Neuronal stem cell (in vitro differentiated cells): ENCODE measurements around the gene BTN3A1.

Experiments used
- DNase-seq: peaks from one replicate; pipeline ENCODE4 v3.0.0-alpha.2; 2013; ENCODE audit warnings: low spot score
- H2AFZ ChIP-seq: one replicate; pipeline ENCODE4 v1.6.1; 2013; ENCODE audit warnings: mild to moderate bottlenecking, low read length, inconsistent platforms
- H2AK5ac ChIP-seq: 2 replicates; pipeline ENCODE4 v1.6.1; 2013; ENCODE audit warnings: low read depth, mild to moderate bottlenecking, inconsistent platforms, low read length, moderate library complexity, mixed read lengths
- H2BK120ac ChIP-seq: 2 replicates; pipeline ENCODE4 v1.6.1; 2013; ENCODE audit warnings: low read depth, mild to moderate bottlenecking, inconsistent platforms, low read length, moderate library complexity, mixed read lengths
- H2BK12ac ChIP-seq: one replicate; pipeline ENCODE4 v1.6.1; 2013; ENCODE audit warnings: low read length, inconsistent platforms
- H2BK15ac ChIP-seq: 2 replicates; pipeline ENCODE4 v1.6.1; 2013; ENCODE audit warnings: mild to moderate bottlenecking, low read length, inconsistent platforms, mixed read lengths
- H2BK5ac ChIP-seq: one replicate; pipeline ENCODE4 v1.6.1; 2013; ENCODE audit warnings: inconsistent platforms, mild to moderate bottlenecking, low read length, moderate library complexity
- H3K14ac ChIP-seq: one replicate; pipeline ENCODE4 v1.6.1; 2013; ENCODE audit warnings: low read length, inconsistent platforms
- H3K18ac ChIP-seq: 2 replicates; pipeline ENCODE4 v1.6.1; 2013; ENCODE audit warnings: low read length, inconsistent platforms
- H3K23ac ChIP-seq: 2 replicates; pipeline ENCODE4 v1.6.1; 2013; ENCODE audit warnings: low read depth, mild to moderate bottlenecking, mixed read lengths, low read length, inconsistent platforms; ENCODE audit not compliant: poor library complexity
- H3K27ac ChIP-seq: replicated peaks from 3 replicates; pipeline ENCODE4 v1.5.1; 2013; ENCODE audit warnings: low read length, inconsistent platforms
- H3K27me3 ChIP-seq, 3 experiments: 2 replicates each; pipeline ENCODE4 v1.6.1; 2013; ENCODE audit warnings: low read length in 3 of 3, mild to moderate bottlenecking in 2 of 3, inconsistent platforms in 1 of 3, low read depth in 1 of 3, mixed read lengths in 1 of 3, moderate library complexity in 1 of 3; ENCODE audit not compliant: control insufficient read depth in 3 of 3, insufficient read depth in 3 of 3
- H3K36me3 ChIP-seq, 2 donors: replicated peaks in 1 of 2; 2 replicates each; pipeline ENCODE4 v1.6.1; 2013; ENCODE audit warnings: low read length in 2 of 2; ENCODE audit not compliant: control insufficient read depth in 2 of 2, insufficient read depth in 2 of 2
- H3K4ac ChIP-seq: 2 replicates; pipeline ENCODE4 v1.6.1; 2013; ENCODE audit warnings: inconsistent platforms, mild to moderate bottlenecking, low read length, moderate library complexity
- H3K4me1 ChIP-seq, 2 donors: 1 replicate in 1 of 2; 2 replicates in 1 of 2; pipeline ENCODE4 v1.6.1; 2013; ENCODE audit warnings: low read length in 2 of 2, low read depth in 1 of 2; ENCODE audit not compliant: control insufficient read depth in 2 of 2, insufficient read depth in 1 of 2
- H3K4me2 ChIP-seq: one replicate; pipeline ENCODE4 v1.6.1; 2013; ENCODE audit warnings: mild to moderate bottlenecking, low read length, inconsistent platforms; ENCODE audit not compliant: insufficient read depth, poor library complexity, severe bottlenecking
- H3K4me3 ChIP-seq, 2 donors: 2 replicates each; pipeline ENCODE4 v1.5.1; 2013; ENCODE audit warnings: low read length in 2 of 2, mild to moderate bottlenecking in 2 of 2, inconsistent platforms in 1 of 2, moderate library complexity in 1 of 2
- H3K79me1 ChIP-seq: one replicate; pipeline ENCODE4 v1.6.1; 2013; ENCODE audit warnings: low read depth, mild to moderate bottlenecking, inconsistent platforms, low read length, moderate library complexity
- H3K9ac ChIP-seq: one replicate; pipeline ENCODE4 v1.6.1; 2013; ENCODE audit warnings: mild to moderate bottlenecking, low read depth, low read length, inconsistent platforms; ENCODE audit not compliant: poor library complexity
- H3K9me3 ChIP-seq, 2 donors: replicated peaks in 1 of 2; 2 replicates each; pipeline versions ENCODE3 to v1.6.1; 2013; ENCODE audit warnings: low read length in 2 of 2, mild to moderate bottlenecking in 2 of 2, inconsistent platforms in 1 of 2, low read depth in 1 of 2, mixed read lengths in 1 of 2, moderate library complexity in 1 of 2; ENCODE audit not compliant: control insufficient read depth in 2 of 2, insufficient read depth in 1 of 2
- H4K8ac ChIP-seq: one replicate; pipeline ENCODE4 v1.6.1; 2013; ENCODE audit warnings: low read depth, mild to moderate bottlenecking, inconsistent platforms, low read length, moderate library complexity
- H4K91ac ChIP-seq: one replicate; pipeline ENCODE4 v1.6.1; 2013; ENCODE audit warnings: low read length, low read depth, mild to moderate bottlenecking, inconsistent platforms; ENCODE audit not compliant: poor library complexity
- WGBS, 2 donors: extraction: QIAGEN DNeasy Blood & Tissue Kit; methylation state at CpG; one replicate each; pipeline ENCODE4 v1.1.7; 2013; ENCODE audit warnings: missing lambda C conversion rate in 2 of 2, mixed read lengths in 1 of 2; ENCODE audit not compliant: insufficient read length in 2 of 2, insufficient replicate concordance in 1 of 2; ENCODE audit errors: extremely low coverage in 2 of 2; 5-methylcytosine and 5-hydroxymethylcytosine counted together

BTN3A1 gene

GRCh38 chr6:26361544-26361943 lies 40.5 kb upstream of the BTN3A1 start:
- no CpG with 5 or more reads among the region's 5 CpGs for WGBS, 2 donors
- no peak overlapping the region for H3K14ac ChIP-seq

GRCh38 chr6:26362093-26362835 lies 39.8 kb upstream of the BTN3A1 start:
- Histone ChIP-seq H3K4me1 (peaks cover 0 to 3% of the 10 kb centered on the region in 2 donors), H2AK5ac (no peak overlapping the region), H2BK120ac (no peak overlapping the region), H2BK12ac (no peak overlapping the region), H4K8ac (no peak overlapping the region), H3K9ac (no peak overlapping the region), H3K4me3 (no peak overlapping the region), H3K27me3 (no peaks in the 10 kb centered on the region), H2AFZ (no peak overlapping the region), H3K79me1 (no peaks in the 10 kb centered on the region), H3K9me3 (no peaks in the 10 kb centered on the region), H3K4ac (no peak overlapping the region), H3K4me2 (no peak overlapping the region), H2BK15ac (no peak overlapping the region), H3K36me3 (no peaks in the 10 kb centered on the region), H3K18ac (no peak overlapping the region), H4K91ac (no peak overlapping the region), H3K14ac (no peak overlapping the region), H3K23ac (no peak overlapping the region), H2BK5ac (no peak overlapping the region), H3K27ac (no peak overlapping the region)
- DNase-seq = no peak
- WGBS, 2 donors = no CpG with 5 or more reads among the region's 9 CpGs

More at GRCh38 chr6:26361544-26361943, 40.5 kb upstream of the BTN3A1 start:
- H2AK5ac ChIP-seq = no peak overlapping the region
- no peak overlapping the region for H3K4ac ChIP-seq
- no peak overlapping the region for H3K4me2 ChIP-seq
- H3K79me1 ChIP-seq = no peaks in the 10 kb centered on the region
- no peak overlapping the region for H3K27ac ChIP-seq
- no peaks in the 10 kb centered on the region for H3K36me3 ChIP-seq
- no peak overlapping the region for H2BK15ac ChIP-seq
- H2BK5ac ChIP-seq = no peak overlapping the region
- H4K91ac ChIP-seq = no peak overlapping the region
- H3K4me3 ChIP-seq = no peak overlapping the region
- no peak overlapping the region for H3K18ac ChIP-seq
- H2AFZ ChIP-seq = no peak overlapping the region
- H2BK120ac ChIP-seq = no peak overlapping the region
- no peak overlapping the region for H3K9ac ChIP-seq
- H3K27me3 ChIP-seq = no peaks in the 10 kb centered on the region
- peaks cover 0 to 3% of the 10 kb centered on the region in 2 donors for H3K4me1 ChIP-seq
- H2BK12ac ChIP-seq = no peak overlapping the region
- no peak for DNase-seq
- no peak overlapping the region for H3K23ac ChIP-seq
- H4K8ac ChIP-seq = no peak overlapping the region
- H3K9me3 ChIP-seq = no peaks in the 10 kb centered on the region

GRCh38 chr6:26362836-26363220 lies 39.2 kb upstream of the BTN3A1 start:
- no peak overlapping the region for H2BK120ac ChIP-seq
- H4K8ac ChIP-seq = no peak overlapping the region
- H2BK5ac ChIP-seq = no peak overlapping the region
- no peak for DNase-seq
- no peak overlapping the region for H3K14ac ChIP-seq
- H4K91ac ChIP-seq = no peak overlapping the region
- H3K9me3 ChIP-seq = no peaks in the 10 kb centered on the region
- no peak overlapping the region for H3K4ac ChIP-seq
- no peak overlapping the region for H3K9ac ChIP-seq
- H3K23ac ChIP-seq = no peak overlapping the region
- H2BK15ac ChIP-seq = no peak overlapping the region
- H3K79me1 ChIP-seq = no peaks in the 10 kb centered on the region
- peaks cover 0 to 3% of the 10 kb centered on the region in 2 donors for H3K4me1 ChIP-seq
- H2BK12ac ChIP-seq = no peak overlapping the region
- no CpG with 5 or more reads among the region's 3 CpGs for WGBS, 2 donors
- no peak overlapping the region for H2AK5ac ChIP-seq
- H3K27me3 ChIP-seq = no peaks in the 10 kb centered on the region
- no peak overlapping the region for H3K18ac ChIP-seq
- H3K36me3 ChIP-seq = no peaks in the 10 kb centered on the region
- H3K4me3 ChIP-seq = no peak overlapping the region
- H2AFZ ChIP-seq = no peak overlapping the region
- no peak overlapping the region for H3K27ac ChIP-seq
- no peak overlapping the region for H3K4me2 ChIP-seq

- Histone ChIP-seq H3K18ac (no peak overlapping the region), H3K4me1 (peaks cover 0 to 3% of the 10 kb centered on the region in 2 donors), H2BK120ac (no peak overlapping the region), H4K91ac (no peak overlapping the region), H2BK15ac (no peak overlapping the region), H3K4me2 (no peak overlapping the region), H3K14ac (no peak overlapping the region), H3K36me3 (no peaks in the 10 kb centered on the region), H3K23ac (no peak overlapping the region), H2AFZ (peak overlapping the region; percentile 91), H3K4me3 (peak overlapping the region in 1 of 2 donors; percentile 55), H3K27me3 (no peaks in the 10 kb centered on the region), H3K4ac (no peak overlapping the region), H3K27ac (no peak overlapping the region), H3K9me3 (no peaks in the 10 kb centered on the region), H2BK5ac (no peak overlapping the region), H3K9ac (peak overlapping the region; percentile 22), H4K8ac (no peak overlapping the region), H3K79me1 (no peaks in the 10 kb centered on the region), H2BK12ac (no peak overlapping the region), H2AK5ac (no peak overlapping the region)
- no peak for DNase-seq
- no CpG with 5 or more reads among the region's 6 CpGs for WGBS, 2 donors
Observed at GRCh38 chr6:26363882-26364701, 38.0 kb upstream of the BTN3A1 start.
